HG03378 (cell line): ENCODE measurements around the gene ITGA7.

Experiments
- ATAC-seq: cut with Tn5 transposase; IDR thresholded peaks from one replicate; pipeline ENCODE4 v1.9.1; 2021; ENCODE audit warnings: mild to moderate bottlenecking, moderate library complexity; ENCODE audit not compliant: unreplicated experiment

ITGA7 gene

DNA sequence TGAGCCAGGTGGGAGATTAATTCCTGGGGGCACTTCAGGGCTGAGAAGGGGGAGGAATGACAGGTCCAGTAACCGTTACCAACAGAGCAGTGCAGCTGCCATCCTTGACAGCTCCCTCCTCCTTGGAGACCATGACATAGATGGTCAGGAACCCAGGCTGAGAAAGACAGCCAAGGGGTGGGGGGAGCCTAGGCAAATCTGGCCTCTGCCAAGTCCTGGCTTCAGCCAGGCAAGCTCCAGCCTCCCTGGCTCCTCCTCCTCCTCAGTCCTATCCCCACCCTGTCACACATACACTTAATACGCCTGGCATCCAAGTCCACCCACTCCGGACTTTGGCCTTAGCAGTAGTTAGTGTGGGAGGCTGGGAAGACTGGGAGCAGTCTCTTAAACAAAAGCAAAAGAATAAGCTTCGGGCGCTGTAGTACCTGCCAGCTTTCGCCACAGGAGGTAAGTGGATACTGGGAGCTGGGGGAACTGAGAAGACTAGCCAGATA lies 12.4 kb upstream of the ITGA7 start, which contains the start of gene RDH5:
RDH5 (plus strand) TSS at position 323 of the 494 bp plus-strand sequence. CDS start 792 bp downstream, outside the sequence.
- ATAC-seq: no peak

DNA sequence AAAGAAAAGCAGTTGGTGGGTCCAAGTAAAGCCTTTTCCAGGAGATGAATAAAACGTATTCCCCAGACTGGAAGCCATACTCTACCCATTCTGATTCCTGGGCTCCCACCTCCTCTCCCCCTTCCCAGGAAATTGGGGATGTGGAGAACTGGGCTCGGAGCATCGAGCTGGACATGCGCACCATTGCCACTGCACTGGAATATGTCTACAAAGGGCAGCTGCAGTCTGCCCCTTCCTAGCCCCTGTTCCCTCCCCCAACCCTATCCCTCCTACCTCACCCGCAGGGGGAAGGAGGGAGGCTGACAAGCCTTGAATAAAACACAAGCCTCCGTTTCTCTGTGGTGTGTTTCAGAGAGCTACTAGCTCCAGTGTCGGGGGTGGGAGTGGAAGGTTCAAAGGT lies 11.7 kb upstream of the ITGA7 start:
- ATAC-seq: no peak

DNA sequence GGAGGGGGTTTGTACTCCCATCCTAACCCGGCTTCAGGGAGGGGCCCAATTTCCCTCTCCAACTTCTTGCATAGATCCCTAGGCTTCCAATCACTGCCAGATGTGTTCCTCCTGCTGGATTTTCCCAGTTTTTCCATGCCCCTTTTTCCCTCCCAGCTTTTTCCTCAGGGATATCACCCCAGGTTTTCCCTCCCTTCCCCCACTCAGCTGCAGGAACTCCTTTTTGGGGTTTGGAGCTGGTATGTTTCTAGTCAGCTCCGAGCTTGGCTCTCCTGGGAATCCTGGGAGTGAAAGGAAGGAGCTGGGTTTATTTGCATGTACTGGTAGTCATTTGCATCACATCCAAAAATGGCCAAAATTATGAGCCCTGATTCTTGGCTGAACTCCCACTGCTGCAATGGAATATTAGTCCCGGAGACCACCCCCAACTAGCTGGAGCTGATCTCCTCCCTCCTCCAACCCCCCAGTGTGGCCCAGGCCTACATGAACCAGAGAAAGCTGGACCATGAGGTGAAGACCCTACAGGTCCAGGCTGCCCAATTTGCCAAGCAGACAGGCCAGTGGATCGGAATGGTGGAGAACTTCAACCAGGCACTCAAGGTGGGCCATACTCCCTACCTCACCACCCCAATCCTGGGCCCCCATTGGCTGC lies 11.0 kb upstream of the ITGA7 start:
- no peak for ATAC-seq

DNA sequence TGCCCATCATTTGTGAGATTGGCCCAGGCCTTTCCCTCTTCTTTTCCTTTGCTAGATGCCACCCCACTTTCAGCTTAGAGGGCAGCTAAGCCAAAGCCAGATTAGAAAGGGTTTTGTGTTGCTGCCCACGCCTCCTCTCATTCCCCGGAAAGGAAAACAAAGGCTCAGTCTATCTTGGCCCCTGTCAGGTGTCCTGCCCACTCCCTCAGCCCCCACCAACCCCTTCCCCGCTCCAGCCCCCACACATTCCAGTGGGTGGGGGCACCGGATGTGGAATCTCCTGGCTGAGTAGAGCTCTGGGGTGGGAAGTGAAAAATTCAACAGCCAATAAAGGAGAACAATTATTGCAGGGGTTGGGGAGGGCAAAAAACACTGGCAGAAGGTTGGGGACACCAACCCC lies 10.3 kb upstream of the ITGA7 start:
- ATAC-seq: no peak

DNA sequence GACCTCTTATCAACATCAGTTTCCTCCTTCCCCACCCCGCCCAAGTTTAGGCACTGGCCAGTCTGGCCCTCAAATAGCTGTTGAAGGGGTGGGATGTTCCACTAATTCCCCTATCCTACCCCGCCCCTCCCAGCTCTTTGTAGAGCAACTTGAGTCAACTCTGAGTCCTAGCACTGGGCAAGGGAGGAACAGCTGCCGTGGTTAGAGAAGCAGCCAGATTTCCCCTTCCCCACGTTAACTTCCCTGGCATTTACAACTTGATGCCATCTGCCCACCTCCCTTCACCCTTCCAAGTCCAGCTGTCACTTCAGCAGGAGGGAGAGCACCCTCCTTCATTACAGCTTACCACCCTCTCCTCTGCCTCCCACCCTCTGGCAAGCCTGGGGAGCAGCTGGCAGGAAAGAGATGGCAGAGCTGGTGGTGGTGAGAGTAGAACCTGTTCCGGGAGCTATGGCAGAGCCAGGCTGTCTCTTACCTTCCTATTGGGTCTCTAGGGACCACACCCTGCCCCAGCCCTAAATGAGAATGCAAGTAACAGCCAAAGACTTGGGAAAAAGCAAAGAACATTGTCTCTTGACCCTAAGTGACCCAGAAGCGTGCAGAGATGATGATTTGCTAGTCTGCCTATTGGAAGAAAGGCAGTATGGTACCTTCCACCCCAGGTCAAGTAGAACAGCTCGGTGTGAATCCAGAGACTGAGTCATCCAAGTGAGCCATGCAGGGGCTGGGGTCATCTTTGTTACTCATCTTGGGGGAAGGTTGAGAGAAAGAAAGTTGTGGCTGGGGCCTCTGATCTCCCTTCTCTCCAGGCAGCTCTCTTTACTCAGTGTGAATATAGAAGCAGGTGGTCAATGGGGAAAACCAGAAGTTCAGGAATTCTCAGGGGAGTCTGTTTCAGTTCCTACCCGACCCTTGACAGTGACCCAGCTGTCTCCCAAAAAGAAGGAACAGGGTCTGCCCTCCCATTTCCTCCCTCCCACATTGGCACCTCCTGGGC lies 9.6 kb upstream of the ITGA7 start:
- ATAC-seq: no peak

DNA sequence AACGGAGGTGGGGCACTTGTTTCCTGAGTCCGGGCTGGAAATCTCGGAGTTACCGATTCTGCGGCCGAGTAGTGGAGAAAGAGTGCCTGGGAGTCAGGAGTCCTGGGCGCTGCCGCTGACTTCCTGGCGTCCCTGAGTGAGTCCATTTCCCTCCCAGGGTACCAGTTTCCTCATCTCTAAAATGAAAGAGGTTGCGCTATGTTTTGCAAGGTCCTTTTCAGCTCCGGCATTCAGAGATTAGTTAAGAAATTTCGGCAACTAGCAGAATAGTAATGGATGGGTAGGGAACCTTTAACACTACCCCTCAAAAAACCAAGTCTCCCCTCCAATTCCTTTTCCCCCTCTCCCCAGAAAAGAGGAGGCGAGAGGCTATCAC lies 8.9 kb upstream of the ITGA7 start:
- no peak for ATAC-seq

DNA sequence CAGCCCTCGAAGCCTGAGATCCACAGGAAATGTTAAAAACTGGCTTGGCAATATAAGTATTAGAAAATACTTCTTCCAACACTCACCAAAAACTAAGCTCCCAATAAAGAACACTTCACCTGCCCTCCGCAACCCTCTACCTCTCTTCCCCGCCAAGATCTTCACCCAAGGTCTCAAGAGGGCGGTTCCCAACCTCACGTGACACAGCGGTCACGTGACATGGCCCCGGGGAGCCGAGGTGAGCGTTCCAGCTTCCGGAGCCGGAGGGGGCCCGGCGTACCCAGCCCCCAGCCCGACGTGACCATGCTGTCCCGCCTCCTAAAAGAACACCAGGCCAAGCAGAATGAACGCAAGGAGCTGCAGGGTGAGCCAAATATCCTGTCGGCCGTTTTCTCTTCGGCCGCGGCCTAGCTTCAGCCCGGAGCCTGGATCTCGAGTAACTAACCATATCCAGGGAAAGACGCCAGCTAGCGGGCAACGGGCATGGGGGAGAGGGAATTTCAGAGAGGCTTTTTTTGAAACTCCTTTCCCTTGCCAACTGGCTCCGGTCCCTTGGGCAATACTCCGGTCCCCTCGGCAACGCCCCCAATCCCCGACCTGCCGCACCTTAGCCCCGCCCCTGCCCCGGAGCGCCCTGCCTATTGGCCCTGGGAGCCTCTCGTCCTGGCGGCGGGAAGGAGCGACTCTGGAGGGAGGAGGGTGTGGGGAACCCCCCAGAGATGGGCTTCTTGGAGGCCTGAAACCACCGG lies 8.3 kb upstream of the ITGA7 start, which contains the start of gene BLOC1S1:
BLOC1S1 (plus strand) TSS at position 214 of the 749 bp plus-strand sequence; CDS start at position 220, 6 bp downstream.
- peak; percentile 59 for ATAC-seq

DNA sequence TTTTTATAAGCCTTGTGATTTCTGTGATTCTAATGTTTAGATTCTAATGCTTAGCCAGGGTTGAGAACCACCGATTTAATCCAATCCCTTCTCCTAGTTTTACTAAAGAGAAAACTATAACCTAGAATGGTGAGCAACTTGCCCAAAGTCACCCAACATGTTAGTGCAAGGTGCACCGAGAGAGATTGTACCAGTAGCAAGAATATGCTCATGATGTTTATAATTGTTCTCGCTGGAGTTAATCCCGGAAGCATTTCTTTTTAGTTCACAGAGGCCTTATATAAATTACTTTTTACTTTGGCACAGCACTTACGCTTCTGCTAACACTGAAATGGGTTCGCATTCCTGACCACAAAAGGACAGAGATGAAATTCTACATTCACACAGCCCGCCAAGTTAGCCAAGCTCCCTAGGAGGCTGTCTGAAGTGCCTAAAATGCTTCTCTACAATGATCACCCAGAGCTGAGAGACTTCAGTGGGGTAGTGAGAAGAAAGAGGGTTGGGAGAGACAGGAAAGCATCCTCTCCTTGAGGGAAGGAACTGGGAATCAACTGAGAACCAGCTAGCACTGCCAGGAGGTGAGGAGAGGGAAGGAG lies 7.6 kb upstream of the ITGA7 start:
- no peak for ATAC-seq

DNA sequence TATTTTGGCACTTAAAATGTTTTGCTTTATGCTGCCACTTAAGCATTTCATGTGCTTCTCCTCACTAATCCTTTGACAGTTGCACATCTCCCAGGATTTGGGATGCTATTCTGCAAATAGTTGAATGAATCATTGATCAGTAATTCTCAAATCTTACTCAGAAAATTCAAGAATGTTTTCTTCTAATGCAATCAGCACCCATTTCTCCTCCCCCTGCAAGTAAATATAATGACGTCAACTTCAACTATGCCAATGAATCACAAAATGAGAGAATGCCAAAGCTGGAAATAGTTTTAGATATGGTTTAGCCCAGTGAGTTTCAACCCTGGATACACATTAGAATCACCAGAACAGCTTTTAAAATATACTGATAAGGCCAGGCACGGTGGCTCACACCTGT lies 6.0 kb upstream of the ITGA7 start:
- ATAC-seq: no peak

DNA sequence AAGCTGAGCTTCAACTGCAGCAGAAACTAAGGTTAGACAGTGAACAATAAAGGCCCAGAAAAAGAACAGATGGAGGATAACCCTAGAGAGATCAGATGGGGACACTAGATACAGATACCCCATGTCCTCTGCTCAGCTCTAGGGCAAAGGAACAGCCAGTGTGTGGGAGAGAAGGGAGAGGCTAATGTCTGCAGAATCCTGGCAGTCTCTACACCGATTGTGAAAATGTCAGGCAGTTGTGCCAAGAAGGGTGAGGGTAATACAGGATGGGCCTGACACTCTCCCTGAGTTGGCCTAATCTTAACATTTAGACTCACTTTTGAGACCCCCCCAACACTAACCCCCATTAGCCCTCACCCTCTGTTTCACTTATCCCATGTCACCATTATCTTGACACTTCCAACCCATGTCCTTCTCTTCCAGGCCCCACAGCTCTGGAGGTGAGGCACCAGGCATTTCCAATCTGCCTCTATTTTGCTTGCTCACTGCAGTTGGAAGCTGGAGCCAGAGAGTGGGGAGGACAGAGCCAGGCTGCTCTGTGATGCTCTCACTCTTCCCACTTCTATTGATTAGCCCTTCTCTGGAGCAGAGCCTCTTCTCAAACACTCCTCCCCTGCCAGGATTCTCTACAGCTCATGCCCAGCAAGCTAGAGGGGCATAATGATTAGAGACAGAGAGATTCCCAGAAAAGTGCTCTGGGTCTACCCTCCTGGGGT lies 5.2 kb upstream of the ITGA7 start:
- no peak for ATAC-seq

DNA sequence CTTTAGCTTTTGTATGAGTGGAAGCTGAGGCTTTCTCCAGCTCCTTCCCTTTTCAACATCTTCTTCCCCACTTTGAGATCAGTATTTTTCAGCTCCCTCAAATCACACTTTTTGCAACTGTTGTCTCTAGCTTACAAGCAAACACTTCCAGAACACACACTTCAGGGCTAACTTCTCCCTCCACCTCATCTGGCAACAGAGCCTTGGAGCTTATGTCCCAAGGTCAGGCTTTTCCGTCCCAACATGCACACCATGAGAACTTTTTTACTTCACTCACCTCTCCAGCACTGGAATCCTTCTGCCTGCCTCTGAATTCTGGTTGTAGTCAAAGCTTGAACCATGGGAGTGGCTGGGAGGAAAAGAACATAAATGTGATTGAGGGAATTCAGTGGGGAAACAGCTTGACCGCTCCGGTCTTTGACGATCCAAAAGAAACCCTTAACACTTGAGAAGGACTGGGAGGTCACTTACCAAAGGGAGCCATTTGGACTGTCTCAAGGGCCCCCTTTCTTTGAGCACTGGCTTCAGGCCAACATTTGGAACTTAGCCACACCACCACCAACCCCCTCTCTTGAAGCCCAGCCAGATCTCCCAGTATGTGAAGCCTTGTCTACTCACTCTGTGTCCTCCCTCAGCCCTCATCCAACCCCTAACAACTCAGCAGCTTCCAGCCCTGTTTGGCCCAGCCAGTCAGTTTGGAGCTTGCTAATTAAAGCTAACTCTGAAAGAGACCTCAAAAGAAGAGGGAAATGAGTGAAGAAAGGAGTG lies 4.3 kb upstream of the ITGA7 start:
- ATAC-seq: no peak

DNA sequence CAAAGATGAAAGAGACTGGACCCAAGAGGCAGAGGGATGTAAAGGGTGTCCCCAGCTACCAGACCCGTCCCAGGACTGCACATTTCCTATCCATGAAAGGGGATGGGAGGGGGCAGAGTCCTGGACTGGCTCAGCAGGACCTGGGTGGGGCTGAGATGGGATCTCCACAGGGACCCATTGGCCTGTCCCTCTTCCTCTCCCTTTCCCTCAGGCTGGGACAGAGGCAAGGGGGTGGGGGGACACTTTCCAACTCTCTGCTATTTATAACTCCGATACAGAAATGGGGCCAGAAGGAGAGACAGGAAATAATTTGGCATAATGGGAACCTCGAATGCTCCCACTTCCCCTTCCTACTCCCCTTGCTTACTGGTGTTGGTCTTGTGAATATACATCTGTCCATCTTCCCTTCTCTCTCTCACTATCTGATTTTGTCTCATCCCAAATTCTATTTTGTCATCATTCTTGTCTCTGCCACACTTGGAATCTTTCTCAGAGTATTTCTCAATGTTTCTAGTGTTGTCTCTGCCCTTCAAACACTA lies 1.1 kb upstream of the ITGA7 start:
- no peak for ATAC-seq

DNA sequence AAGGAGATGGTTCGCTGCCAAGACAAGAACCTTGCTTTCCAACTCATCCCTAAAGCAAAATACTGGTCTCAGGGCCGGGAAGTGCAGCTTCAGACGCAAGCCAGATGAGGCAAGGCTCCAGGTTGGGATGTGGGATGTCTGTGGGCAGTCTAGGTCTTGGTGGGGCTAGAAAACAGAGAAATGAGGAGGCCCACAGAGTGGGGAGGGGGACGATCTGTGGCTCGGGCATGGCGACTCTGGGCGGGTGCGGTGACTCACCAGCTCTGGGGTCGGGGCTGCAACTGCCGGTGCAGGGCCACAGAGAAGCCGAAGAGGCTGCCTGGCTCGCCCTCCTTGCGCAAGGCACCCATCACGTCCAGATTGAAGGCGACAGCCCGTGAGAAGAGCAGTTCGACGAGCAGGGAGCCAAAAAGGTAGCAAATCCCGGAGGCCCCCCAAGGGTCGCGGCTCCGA lies 459 bp downstream of the ITGA7 start:
- ATAC-seq: no peak

DNA sequence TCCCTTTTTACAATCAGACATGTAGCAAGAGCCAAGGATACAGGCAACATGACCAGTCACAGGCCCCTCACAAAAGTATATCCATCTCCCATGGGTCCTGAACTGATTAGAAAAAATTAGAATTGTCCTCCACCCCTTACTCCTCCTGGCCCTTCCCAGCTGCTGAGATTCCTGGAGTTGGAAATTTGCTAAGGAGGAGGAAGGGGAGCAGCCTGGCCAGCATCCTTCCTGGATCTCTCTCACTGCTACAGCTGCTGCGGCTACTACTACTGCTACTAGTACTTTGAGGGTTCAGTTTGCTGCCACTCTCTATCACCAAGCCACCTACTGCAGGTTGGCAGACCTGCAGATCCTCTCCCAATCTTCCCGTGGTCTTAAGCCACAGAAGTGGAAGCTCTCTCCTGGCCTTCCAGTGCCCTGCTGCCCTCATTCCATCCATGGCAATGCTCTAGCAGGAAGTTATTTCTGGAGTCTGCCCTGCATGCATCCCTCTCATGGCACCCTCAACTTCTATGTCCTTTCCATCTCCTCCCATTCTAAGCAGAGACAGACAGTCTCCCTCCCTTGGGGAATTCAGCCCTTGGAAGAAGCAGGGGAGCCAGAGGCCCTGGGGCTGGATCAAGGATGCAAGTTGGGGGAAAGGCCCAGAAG lies 1.0 kb downstream of the ITGA7 start:
- ATAC-seq: no peak

DNA sequence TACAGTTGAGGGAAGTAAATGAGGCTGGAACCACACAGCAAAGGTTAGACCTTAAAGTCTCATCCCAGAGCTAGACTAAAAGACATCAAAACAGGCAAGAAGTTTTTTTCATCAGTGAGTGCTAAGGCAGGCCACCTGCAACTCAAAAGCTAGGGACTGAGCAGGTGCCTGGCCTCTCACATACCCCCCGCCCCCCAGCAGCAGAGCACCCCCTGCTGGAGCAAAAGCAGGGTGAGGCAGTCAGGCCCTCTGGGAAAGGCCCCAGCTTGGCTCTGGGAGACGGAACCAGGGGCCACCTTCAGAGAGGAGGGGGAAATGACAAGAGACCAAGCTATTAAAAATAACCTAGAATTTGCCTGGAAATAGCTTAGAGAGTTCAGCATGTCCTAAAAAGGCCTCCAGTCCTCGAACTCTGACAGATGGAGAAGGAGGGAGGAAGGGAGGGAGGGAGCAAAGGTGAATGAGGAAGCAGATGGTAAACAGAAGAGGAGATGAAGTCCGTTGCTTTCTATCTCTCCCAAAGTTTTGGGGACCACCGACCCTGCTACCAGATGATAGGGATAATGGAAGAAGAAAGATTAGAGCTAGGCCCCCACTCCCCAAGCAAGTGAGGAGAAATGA lies 1.8 kb downstream of the ITGA7 start:
- no peak for ATAC-seq

DNA sequence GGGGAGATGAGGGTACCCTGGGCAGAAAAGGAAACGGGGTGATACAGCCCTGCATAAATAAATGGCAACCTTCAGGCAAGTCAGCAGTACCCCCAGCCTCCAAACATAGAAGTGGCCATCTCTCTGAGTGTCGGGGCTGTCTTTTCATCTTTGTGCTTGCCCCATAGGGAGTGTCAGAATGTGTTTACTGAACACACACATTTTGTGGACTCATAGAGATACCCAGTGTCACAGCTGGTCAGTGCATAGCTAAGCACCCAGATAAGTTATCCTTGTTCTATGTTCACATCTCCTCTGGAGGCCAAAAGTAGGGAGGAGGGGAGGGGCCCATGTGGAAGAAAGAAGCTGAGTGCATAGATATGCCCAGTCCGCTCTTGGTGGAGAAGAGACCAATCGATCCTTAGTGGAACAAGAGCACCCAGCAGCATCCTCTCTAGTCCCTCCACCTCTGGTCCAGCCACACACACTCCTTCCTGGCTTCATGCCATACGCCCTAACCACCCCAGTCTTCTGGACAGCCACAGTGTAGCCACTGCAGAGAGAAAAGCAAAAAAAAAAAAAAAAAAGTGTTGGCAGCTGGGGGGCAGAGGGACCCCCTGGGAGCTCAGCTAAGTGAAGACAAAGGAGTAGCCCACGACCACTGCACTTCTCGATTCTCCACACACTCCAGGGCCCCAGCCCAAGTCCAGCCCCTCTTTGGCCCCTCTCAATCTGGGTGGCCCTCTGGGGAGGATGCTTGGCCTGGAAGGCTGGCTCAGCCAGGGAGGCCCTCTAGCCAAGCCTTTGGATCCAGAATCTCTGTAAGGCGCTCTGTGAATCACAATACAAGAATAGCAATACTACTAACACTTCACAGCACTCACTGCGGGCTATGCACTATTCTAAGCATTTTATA lies 2.6 kb downstream of the ITGA7 start:
- no peak for ATAC-seq
